Amniotic epithelial cell (primary cell): ENCODE measurements around the gene ZNF133.
A peak's percentile ranks its signal among the peaks of the same experiment; 100 is the strongest.
"Not testable (repeated sequence)": the region's sequence is repeated elsewhere in the genome, so short reads cannot be mapped to it uniquely, and the experiment has no call there.

Experiments
- DNase-seq: peaks from one replicate; pipeline ENCODE4 v3.0.0-alpha.2; 2010; ENCODE audit warnings: low read depth

Gene ZNF133

GRCh38 chr20:18287915-18288748 is at the start of gene ZNF133:
Gene ZNF133 (plus strand): TSS chr20:18288527. CDS start chr20:18305687, 17,160 bp downstream.
- peak; percentile 89 for DNase-seq

DNA sequence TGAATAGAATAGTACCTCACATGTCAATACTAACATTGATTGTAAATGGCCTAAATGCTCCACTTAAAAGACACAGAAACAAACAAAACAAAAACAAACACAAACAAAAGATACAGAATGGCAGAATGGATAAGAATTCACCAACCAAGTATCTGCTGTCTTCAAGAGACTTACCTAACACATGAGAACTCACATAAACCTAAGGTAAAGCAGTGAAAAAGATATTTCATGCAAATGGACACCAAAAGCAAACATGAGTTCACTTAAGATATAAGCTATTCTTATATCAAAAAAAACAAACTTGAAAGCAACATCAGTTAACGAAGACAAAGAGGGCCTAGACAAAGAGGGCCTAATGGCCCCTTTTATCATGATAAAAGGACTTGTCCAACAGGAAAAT is 47.3 kb upstream of the ZNF133 start:
- no peak for DNase-seq

GRCh38 chr20:18243802-18244201 is 44.5 kb upstream of the ZNF133 start:
- DNase-seq = no peak

DNA sequence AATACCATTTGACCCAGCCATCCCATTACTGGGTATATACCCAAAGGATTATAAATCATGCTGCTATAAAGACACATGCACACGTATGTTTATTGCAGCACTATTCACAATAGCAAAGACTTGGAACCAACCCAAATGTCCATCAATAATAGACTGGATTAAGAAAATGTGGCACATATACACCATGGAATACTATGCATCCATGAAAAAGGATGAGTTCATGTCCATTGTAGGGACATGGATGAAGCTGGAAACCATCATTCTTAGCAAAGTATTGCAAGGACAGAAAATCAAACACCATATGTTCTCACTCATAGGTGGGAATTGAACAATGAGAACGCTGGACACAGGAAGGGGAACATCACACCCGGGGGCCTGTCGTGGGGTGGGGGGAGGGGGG is 39.8 kb upstream of the ZNF133 start:
- DNase-seq = not testable (repeated sequence)

DNA sequence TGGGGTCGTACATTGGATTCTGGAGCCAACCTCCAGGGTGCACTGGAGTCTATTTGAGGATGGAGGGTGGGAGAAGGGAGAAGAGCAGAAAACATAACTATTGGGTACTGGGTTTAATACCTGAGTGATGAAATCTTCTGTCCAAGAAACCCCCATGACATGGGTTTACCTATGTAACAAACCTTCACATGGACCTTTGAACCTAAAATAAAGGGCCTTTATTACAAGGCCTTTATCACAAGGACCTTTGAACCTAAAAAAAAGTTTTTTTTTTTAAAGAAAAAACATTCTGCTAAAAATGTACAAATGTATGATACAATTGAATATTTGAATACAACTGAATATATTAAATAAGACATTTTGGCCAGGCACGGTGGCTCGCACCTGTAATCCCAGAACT is 38.1 kb upstream of the ZNF133 start:
- DNase-seq = no peak

- no peak for DNase-seq
These were observed 35.5 kb upstream of the ZNF133 start for GRCh38 chr20:18252597-18253451.

- DNase-seq = no peak
These were observed 33.7 kb upstream of the ZNF133 start for GRCh38 chr20:18254615-18255014.

DNA sequence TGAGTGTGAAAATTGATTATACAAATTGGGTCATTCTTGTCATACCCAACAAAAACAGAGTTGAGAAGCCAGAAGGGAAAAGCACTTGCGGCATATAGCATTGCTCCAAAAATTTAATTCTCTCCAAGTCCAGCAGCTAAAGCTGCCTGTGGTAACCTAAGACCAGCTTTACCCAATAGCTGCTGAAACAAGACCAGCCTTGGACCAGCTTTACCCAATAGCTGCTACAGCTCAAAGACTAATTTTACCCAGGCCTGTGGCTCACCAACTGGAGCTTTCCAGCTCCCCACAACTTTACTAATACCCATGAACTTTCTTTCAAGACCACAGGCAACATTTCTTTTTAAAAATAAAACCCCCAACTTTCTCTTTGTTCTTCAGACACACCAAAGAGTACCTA is 32.8 kb upstream of the ZNF133 start:
- DNase-seq = no peak

DNA sequence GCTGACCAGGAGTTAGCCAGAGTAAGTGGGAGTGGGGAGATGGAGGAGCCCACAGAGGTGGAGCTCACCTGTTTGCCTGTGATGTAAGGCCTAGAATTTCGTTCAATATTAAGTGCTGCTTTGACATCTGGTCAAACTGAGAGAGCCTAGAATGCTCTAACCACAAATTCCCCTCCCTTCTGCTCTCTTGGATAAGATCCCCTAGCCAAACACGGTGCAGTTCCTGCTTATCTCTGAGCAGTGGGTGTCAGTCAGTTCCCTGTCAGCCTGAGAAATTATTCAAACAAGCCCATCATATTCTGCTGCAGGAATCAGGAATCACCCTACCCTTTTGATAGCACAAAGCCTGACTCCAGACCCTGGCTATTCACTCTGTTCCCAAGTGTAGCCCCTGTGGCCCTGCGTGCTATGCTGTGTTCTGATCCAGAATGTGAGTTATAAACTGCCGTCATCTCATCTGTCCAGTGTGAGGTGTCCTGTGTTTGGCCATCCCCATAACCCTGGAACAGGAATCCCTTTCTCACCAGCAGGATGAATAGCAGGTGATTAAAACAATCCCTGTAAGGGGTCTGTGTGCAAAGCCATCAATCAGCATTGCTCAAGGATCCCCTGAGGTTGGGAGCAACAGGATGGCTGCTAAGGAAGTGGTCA is 31.8 kb upstream of the ZNF133 start:
- no peak for DNase-seq

GRCh38 chr20:18258126-18258860 is 30.0 kb upstream of the ZNF133 start:
- peak; percentile 2 for DNase-seq

DNA sequence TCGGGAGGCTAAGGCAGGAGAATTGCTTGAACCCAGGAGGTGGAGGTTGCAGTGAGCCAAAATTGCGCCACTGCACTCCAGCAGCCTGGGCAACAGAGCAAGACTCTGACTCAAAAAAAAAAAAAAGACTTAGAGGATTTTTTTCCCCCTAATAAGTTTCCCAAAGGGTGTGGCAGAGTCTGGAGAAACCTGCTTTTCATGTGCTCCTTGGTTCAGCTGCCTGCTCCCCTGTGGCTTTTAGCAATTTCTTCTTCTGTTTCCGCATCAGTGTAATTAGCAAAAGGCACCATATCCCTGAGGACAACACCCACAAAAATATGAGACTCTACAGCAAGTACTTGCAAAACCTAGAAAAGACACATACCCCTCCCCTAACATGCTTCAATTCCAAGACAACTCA is 28.6 kb upstream of the ZNF133 start:
- no peak for DNase-seq

DNA sequence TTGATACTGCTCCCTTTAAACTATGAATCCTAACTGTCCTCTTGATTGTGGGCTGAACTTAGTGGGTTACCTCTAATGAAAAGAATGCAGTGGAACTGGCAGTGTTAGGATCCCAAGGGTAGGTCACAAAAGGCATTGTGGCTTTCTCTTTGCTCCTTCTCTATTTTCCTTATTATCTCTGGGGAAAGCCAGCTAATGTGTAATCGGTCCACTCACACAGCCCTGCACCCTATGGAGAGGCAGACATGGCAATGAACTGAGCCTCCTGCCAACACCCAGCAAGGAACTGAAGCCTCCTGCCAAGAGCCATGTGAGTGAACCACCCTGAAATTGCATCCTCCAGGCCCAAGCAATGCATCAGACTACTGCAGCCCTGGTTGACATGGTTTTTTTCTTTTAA is 24.6 kb upstream of the ZNF133 start:
- no peak for DNase-seq

GRCh38 chr20:18265441-18265840 is 22.9 kb upstream of the ZNF133 start:
- no peak for DNase-seq

GRCh38 chr20:18266282-18266681 is 22.0 kb upstream of the ZNF133 start:
- no peak for DNase-seq

GRCh38 chr20:18267815-18268214 is 20.5 kb upstream of the ZNF133 start:
- no peak for DNase-seq

DNA sequence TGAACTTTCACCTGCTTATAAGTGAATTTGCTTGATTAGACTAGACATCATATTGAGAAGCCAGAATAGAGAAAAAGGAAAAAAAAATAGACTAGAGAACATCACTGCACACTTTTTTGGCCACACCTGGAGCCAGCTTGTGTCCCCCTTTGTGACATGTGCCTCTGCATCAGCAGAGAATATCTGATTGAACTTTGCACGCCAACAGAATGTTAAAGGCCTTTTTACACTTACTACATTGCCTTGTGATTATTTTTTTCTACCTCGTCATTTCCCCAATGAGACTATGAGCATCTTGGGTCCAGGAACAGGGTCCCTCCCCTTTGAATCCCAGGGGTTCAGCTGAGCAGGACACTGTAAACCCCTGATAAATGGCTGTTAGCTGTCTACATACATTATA is 17.2 kb upstream of the ZNF133 start:
- no peak for DNase-seq

GRCh38 chr20:18272451-18272850 is 15.9 kb upstream of the ZNF133 start:
- DNase-seq = peak; percentile 33

DNA sequence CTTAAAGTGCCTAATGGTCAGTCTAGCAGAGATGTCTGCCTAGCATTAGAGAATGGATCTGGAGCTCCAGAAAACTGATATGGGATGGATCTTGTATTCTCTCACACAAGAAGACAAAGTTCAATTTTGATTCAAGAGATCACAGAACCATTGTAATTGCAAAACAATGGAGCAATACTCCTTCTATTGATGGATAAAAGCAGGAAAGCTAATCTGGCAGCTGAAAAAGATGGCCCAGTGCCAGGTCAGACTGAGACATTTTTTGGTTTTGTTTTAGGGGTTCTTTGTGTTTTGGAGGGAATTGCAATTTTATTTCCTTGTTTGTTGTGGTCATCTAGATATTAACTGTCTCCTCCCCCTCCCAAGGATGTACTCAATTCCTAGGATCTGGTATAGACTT is 14.6 kb upstream of the ZNF133 start:
- no peak for DNase-seq

GRCh38 chr20:18275960-18276359 is 12.4 kb upstream of the ZNF133 start:
- not testable (repeated sequence) for DNase-seq

- DNase-seq = peak; percentile 55
These were observed 11.5 kb upstream of the ZNF133 start for GRCh38 chr20:18276821-18277220.

DNA sequence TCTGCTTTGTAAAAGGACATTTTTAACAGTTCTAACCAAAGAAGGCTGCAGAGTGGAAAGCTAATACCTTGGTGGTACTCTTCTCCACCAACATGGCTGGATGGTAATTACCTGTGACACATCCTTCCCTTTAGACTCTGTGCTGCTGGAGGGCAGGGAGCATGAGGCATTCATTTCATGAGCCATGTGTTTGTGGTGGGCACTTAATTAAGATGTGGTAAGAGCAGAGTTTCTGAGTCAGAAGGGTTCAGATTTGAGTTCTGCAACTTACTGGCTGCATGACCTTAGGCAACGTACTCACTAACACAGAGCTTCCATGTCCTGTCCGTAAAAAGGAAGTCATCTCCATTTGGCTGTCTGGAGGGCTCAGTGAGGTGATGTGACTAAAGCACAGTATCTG is 9.1 kb upstream of the ZNF133 start:
- DNase-seq = peak; percentile 27
